Loucy (cell line): ENCODE results near the gene ASTL.
A peak's percentile ranks its signal among the peaks of the same experiment; 100 is the strongest.

Experiments
- H2AFZ ChIP-seq: fragments of 200-600 bp; sonication (generic); 2 replicates; pipeline ENCODE4 v1.6.0; 2016; ENCODE audit warnings: antibody characterized with exemption, mild to moderate bottlenecking, low read length, moderate library complexity
- H3F3A ChIP-seq: fragments of 200-600 bp; 2 replicates; pipeline ENCODE4 v1.6.0; 2016; ENCODE audit warnings: antibody characterized with exemption, low read depth, mild to moderate bottlenecking
- H3K27me3 ChIP-seq: fragments of 200-600 bp; sonication (generic); 2 replicates; pipeline ENCODE4 v1.6.1; 2014; ENCODE audit warnings: low read length, mild to moderate bottlenecking; ENCODE audit not compliant: insufficient read depth, poor library complexity, severe bottlenecking
- H3K36me3 ChIP-seq: fragments of 200-600 bp; sonication (generic); 2 replicates; pipeline ENCODE4 v1.6.1; 2016; ENCODE audit warnings: low read length; ENCODE audit not compliant: insufficient read depth
- H3K4me1 ChIP-seq: fragments of 200-600 bp; sonication (generic); 2 replicates; pipeline ENCODE4 v1.5.1; 2014; ENCODE audit warnings: low read length, mild to moderate bottlenecking; ENCODE audit not compliant: insufficient read depth, poor library complexity, severe bottlenecking
- H3K4me2 ChIP-seq: fragments of 200-600 bp; sonication (generic); 2 replicates; pipeline ENCODE4 v1.6.0; 2014; ENCODE audit warnings: antibody characterized with exemption, low read length, low read depth, mild to moderate bottlenecking; ENCODE audit not compliant: poor library complexity, severe bottlenecking
- H3K4me3 ChIP-seq: fragments of 200-600 bp; sonication (generic); 2 replicates; pipeline ENCODE4 v1.5.1; 2014; ENCODE audit warnings: low read length, mild to moderate bottlenecking, mixed read lengths; ENCODE audit not compliant: poor library complexity, severe bottlenecking
- H3K79me2 ChIP-seq: fragments of 200-600 bp; sonication (generic); 2 replicates; pipeline ENCODE4 v1.6.1; 2014; ENCODE audit warnings: low read length; ENCODE audit not compliant: insufficient read depth
- H3K9ac ChIP-seq: fragments of 200-600 bp; sonication (generic); 2 replicates; pipeline ENCODE4 v1.6.0; 2014; ENCODE audit warnings: mild to moderate bottlenecking, low read depth, low read length, moderate library complexity; ENCODE audit not compliant: poor library complexity, severe bottlenecking
- H3K9me2 ChIP-seq: fragments of 200-600 bp; sonication (generic); replicated peaks from 2 replicates; pipeline ENCODE4 v1.6.1; 2016; ENCODE audit warnings: low read depth, low read length, mixed read lengths
- H3K9me3 ChIP-seq: fragments of 200-600 bp; sonication (generic); 2 replicates; pipeline ENCODE4 v1.6.1; 2014; ENCODE audit warnings: mild to moderate bottlenecking, antibody characterized with exemption, low read length, low read depth; ENCODE audit not compliant: insufficient read depth
- H4K20me1 ChIP-seq: fragments of 200-600 bp; sonication (generic); 2 replicates; pipeline ENCODE4 v1.6.0; 2014; ENCODE audit warnings: antibody characterized with exemption, low read length, mild to moderate bottlenecking; ENCODE audit not compliant: insufficient read depth, poor library complexity, severe bottlenecking
- EZH2phosphoT487 ChIP-seq: fragments of 200-600 bp; IDR thresholded peaks from 2 replicates; pipeline ENCODE4 v1.6.1; 2018; ENCODE audit warnings: antibody characterized with exemption, mild to moderate bottlenecking, moderate library complexity, borderline replicate concordance
- TF ChIP-seq, protein P1 (sequence below): fragments of 200-600 bp; sonication (generic); conservative IDR thresholded peaks from 2 replicates; pipeline ENCODE4 v1.5.1; 2014; ENCODE audit warnings: mild to moderate bottlenecking, antibody characterized with exemption, low read length

Gene ASTL

DNA sequence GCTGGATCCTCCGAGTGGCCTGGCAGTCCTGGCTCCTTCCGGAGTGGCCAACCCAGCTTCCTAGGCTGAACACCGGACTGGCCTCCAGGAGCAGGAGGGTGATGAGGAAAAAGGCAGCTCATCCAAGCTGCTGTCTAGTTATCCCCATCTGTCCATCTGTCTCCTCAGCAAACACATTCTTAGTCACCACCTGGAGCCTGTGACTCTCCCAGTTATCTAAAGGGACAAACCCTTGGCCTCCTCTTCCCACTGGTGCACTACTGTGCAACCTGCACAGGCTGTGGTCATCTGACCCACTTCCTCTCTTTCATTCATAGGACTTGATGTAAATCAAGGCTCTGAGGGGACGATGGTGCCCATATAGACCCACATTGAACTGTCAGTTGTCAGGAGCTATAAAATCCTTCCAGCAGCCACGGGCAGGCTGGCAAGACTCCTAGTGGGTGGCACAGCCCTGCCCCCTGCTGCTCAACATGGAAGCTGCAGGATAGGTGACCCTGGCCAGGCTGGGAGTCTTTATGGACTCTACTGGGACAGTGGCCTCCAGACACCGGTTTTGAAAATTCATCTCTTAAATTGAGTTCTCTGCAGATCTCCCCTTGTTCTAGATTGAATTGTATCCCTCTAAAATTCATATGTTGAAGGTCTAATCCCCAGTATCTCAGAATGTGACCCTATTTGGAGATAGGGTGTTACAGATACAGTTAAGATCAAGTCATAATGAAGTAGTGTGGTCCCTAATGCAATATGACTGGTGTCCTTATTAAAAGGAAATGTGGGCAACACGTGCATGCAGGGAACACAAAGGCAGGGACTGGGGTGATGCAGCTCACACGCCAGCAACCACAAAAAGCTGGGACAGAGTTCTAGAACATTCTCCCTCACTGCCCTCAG, 36.2 kb upstream of the ASTL start:
- Histone ChIP-seq H3K4me2 (no peak overlapping the region), H3K4me3 (no peak overlapping the region), H2AFZ (peak overlapping the region; percentile 23; the same call in 1 of the 2 replicates), H3K9me2 (no peaks in the 10 kb centered on the region), H3K36me3 (no peaks in the 10 kb centered on the region), H3F3A (no peaks in the 10 kb centered on the region), H4K20me1 (no peaks in the 10 kb centered on the region), H3K27me3 (no peaks in the 10 kb centered on the region), H3K9me3 (peaks cover 3% of the 10 kb centered on the region; the same call in 1 of the 2 replicates), H3K4me1 (peaks cover 4% of the 10 kb centered on the region), H3K9ac (no peak overlapping the region), H3K79me2 (no peaks in the 10 kb centered on the region)
- no peak for TF ChIP-seq EZH2phosphoT487
- TF ChIP-seq, protein P1, sequence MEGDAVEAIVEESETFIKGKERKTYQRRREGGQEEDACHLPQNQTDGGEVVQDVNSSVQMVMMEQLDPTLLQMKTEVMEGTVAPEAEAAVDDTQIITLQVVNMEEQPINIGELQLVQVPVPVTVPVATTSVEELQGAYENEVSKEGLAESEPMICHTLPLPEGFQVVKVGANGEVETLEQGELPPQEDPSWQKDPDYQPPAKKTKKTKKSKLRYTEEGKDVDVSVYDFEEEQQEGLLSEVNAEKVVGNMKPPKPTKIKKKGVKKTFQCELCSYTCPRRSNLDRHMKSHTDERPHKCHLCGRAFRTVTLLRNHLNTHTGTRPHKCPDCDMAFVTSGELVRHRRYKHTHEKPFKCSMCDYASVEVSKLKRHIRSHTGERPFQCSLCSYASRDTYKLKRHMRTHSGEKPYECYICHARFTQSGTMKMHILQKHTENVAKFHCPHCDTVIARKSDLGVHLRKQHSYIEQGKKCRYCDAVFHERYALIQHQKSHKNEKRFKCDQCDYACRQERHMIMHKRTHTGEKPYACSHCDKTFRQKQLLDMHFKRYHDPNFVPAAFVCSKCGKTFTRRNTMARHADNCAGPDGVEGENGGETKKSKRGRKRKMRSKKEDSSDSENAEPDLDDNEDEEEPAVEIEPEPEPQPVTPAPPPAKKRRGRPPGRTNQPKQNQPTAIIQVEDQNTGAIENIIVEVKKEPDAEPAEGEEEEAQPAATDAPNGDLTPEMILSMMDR = peak; percentile 96

DNA sequence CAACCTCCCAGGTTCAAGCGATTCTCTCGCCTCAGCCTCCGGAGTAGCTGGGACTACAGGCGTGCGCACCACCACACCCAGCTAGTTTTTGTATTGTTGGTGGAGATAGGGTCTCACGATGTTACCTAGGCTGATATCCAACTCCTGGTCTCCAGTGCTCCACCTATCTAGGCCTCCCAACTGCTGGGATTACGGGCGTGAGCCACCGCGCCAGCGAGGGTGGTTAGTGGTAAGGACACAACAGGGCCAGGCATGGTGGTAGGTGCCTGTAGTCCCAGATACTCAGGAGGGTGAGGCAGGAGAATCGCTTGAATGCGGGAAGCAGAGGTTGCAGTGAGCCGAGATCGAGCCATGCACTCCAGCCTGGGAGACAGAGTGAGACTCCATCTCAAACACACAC, 33.5 kb upstream of the ASTL start:
- no peak overlapping the region for H3K4me2 ChIP-seq
- H3K9me2 ChIP-seq = no peaks in the 10 kb centered on the region
- no peaks in the 10 kb centered on the region for H4K20me1 ChIP-seq
- peaks cover 24% of the 10 kb centered on the region for H3K4me1 ChIP-seq
- no peak overlapping the region for H3K9ac ChIP-seq
- no peak overlapping the region for H3K4me3 ChIP-seq
- H3K9me3 ChIP-seq = peaks cover 3% of the 10 kb centered on the region; the same call in 1 of the 2 replicates
- TF ChIP-seq, protein P1 = no peak
- no peak for TF ChIP-seq EZH2phosphoT487
- no peak overlapping the region for H2AFZ ChIP-seq
- no peaks in the 10 kb centered on the region for H3K36me3 ChIP-seq
- H3F3A ChIP-seq = no peaks in the 10 kb centered on the region
- H3K79me2 ChIP-seq = no peaks in the 10 kb centered on the region
- H3K27me3 ChIP-seq = no peaks in the 10 kb centered on the region

DNA sequence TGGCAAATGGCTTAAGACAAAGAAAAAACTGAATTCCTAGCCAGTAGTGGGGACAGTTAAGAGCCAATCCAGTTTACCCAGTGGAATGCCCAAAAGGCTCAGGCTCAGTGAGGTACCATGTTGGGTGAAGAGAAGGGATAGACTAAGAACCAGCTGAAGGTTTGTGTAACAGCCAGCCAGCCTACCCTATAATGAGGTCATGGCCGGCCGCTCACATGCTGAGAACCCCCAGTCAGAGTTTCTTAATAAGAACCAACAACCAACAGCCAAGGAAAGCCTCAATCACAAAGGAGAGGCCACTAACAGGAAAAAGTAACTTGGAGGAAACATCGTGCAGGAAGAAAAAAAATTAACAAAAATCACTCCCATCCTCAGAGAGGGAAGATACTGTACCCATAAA, 32.3 kb upstream of the ASTL start:
- peaks cover 3% of the 10 kb centered on the region; the same call in 1 of the 2 replicates for H3K9me3 ChIP-seq
- no peak overlapping the region for H3K4me2 ChIP-seq
- no peaks in the 10 kb centered on the region for H4K20me1 ChIP-seq
- no peaks in the 10 kb centered on the region for H3K36me3 ChIP-seq
- H3K27me3 ChIP-seq = no peaks in the 10 kb centered on the region
- peaks cover 24% of the 10 kb centered on the region for H3K4me1 ChIP-seq
- TF ChIP-seq EZH2phosphoT487 = no peak
- TF ChIP-seq, protein P1 = no peak
- H3K9me2 ChIP-seq = no peaks in the 10 kb centered on the region
- no peaks in the 10 kb centered on the region for H3F3A ChIP-seq
- H3K79me2 ChIP-seq = no peaks in the 10 kb centered on the region
- H2AFZ ChIP-seq = no peak overlapping the region
- H3K4me3 ChIP-seq = no peak overlapping the region
- H3K9ac ChIP-seq = no peak overlapping the region
